HG03575 (cell line): ENCODE results near the gene SET.

Experiments
- ATAC-seq: cut with Tn5 transposase; IDR thresholded peaks from one replicate; pipeline ENCODE4 v1.9.1; 2021; ENCODE audit not compliant: unreplicated experiment, insufficient number of reproducible peaks, low FRiP score; ENCODE audit errors: extremely low read depth

The SET gene

GRCh38 chr9:128723866-128724743 lies 35.1 kb downstream of the SET start, which contains the start of gene ZDHHC12:
TSS of gene ZDHHC12 (minus strand) at chr9:128724127. CDS start at chr9:128724093, 34 bp downstream.
- peak; percentile 58 for ATAC-seq

- no peak for ATAC-seq
Measured at GRCh38 chr9:128724744-128725211, 35.8 kb downstream of the SET start.

- no peak for ATAC-seq
Measured at GRCh38 chr9:128727640-128728248, 38.7 kb downstream of the SET start.

GRCh38 chr9:128728298-128728697 lies 39.3 kb downstream of the SET start:
- no peak for ATAC-seq

GRCh38 chr9:128729302-128729701 lies 40.3 kb downstream of the SET start:
- ATAC-seq: no peak

- ATAC-seq: no peak
Measured at GRCh38 chr9:128729766-128730517, 40.9 kb downstream of the SET start.

GRCh38 chr9:128731093-128731492 lies 42.1 kb downstream of the SET start:
- no peak for ATAC-seq

- no peak for ATAC-seq
Measured at GRCh38 chr9:128731691-128732090, 42.7 kb downstream of the SET start.

DNA sequence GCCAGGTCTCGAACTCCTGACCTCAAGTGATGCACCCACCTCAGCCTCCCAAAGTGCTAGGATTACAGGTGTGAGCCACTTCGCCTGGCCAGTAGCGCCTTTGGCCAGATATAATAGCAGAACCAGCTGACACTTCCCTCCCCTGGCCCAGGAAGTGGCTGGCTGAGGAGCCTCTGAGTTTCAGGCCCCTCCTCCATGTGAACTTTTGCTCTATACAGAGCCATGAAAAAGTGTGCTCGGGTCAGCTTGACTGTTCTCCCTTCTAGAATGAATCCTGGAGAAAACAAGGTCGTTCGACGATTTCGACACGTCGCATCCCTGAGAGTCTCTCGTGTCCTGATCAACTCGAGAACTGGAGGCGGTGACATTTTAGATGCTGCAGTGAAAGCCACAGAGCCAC lies 43.6 kb downstream of the SET start:
- ATAC-seq: no peak

DNA sequence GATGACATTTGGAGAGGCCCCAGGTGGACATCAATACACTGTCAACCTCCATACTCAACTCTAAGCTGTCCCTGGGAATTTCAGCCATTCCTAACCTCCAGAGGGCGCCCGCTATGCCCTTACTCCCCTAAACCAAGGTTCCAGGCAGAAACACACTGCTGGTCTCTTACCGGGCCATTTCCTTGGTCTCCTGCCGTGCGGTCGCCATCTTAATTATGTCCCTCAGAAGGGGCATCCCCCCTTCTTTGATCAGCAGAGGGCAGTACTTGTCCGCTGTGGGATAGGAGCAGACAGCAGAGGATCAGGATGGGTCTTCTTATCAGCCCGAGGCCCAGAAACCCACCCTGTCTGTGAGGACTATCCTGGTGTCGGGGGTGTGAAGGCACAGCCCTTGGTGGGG lies 44.2 kb downstream of the SET start:
- no peak for ATAC-seq

GRCh38 chr9:128735373-128735772 lies 46.4 kb downstream of the SET start:
- ATAC-seq: no peak

- no peak for ATAC-seq
Measured at GRCh38 chr9:128742401-128742800, 53.4 kb downstream of the SET start.

DNA sequence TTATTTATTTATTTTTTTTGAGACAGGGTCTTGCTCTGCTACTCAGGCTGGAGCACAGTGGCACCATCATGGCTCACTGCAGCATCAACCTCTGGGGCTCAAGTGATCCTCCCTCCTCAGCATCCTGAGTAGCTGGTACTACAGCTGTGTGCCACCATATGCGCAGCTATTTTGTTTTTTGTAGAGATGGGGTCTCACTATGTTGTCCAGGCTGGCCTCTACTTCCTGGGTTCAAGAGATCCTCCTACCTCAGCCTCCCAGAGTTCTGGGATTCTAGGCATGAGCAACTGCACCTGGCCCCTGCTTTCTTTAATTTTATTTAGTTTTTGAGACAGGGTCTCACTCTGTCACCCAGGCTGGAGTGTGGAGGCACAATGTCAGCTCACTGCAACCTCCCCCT lies 54.4 kb downstream of the SET start:
- ATAC-seq: no peak
